Sigmoid colon (tissue), 4 donors: ENCODE data around the gene RAB31.

Source experiments
- EP300 ChIP-seq, 4 donors: sonication (generic); formaldehyde crosslinking; IDR thresholded peaks; one replicate each; pipeline ENCODE4 v1.6.1; 2017; ENCODE audit warnings: antibody characterized with exemption in 4 of 4
- POLR2A ChIP-seq, 2 donors: fragments of 450-650 bp; IDR thresholded peaks; one replicate each; pipeline ENCODE4 v1.6.1; 2016; ENCODE audit warnings: antibody characterized with exemption in 2 of 2, mild to moderate bottlenecking in 2 of 2, moderate library complexity in 2 of 2
- TF ChIP-seq, protein P1 (sequence below), 4 experiments: fragments of 450-650 bp in 3 of 4; fragments of 200-600 bp in 1 of 4; IDR thresholded peaks; one replicate each; pipeline ENCODE4 v1.5.1; 2016 to 2019; ENCODE audit warnings: antibody characterized with exemption in 4 of 4, mild to moderate bottlenecking in 3 of 4, moderate library complexity in 2 of 4

GRCh38 chr18:9809697-9810096 is 101.6 kb downstream of the RAB31 start:
- TF ChIP-seq, protein P1, sequence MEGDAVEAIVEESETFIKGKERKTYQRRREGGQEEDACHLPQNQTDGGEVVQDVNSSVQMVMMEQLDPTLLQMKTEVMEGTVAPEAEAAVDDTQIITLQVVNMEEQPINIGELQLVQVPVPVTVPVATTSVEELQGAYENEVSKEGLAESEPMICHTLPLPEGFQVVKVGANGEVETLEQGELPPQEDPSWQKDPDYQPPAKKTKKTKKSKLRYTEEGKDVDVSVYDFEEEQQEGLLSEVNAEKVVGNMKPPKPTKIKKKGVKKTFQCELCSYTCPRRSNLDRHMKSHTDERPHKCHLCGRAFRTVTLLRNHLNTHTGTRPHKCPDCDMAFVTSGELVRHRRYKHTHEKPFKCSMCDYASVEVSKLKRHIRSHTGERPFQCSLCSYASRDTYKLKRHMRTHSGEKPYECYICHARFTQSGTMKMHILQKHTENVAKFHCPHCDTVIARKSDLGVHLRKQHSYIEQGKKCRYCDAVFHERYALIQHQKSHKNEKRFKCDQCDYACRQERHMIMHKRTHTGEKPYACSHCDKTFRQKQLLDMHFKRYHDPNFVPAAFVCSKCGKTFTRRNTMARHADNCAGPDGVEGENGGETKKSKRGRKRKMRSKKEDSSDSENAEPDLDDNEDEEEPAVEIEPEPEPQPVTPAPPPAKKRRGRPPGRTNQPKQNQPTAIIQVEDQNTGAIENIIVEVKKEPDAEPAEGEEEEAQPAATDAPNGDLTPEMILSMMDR (IDR thresholded peaks at IDR 0.05), result no peak
- TF ChIP-seq EP300 (IDR thresholded peaks at IDR 0.05) (no peak), POLR2A (IDR thresholded peaks at IDR 0.05) (no peak)
